ENCODE data around the gene GRM8.
"Not testable (repeated sequence)": the region's sequence is repeated elsewhere in the genome, so short reads cannot be mapped to it uniquely, and the experiment has no call there.

The GRM8 gene

DNA sequence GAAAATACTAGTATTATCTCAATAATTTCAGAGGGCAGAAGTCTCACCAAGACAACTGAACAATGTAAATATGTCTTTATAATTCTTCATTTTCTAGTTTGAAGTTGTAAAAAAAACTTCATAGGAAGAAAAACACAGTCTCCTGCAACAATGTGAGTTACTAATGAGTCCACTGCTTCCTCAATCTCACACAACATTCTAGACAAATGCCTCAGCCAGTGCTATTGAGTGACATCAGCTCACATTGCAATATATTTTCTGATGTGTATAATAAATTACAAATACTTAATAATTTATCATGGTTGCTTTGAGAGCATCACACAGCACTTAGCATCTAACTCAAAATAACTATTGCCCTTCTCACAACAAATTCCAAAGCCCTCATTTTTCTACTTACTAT, 321.2 kb downstream of the GRM8 start:
- in situ Hi-C loops (cut with MboI; ENCODE audit: low sequenced_read_pairs), result no loop called here

DNA sequence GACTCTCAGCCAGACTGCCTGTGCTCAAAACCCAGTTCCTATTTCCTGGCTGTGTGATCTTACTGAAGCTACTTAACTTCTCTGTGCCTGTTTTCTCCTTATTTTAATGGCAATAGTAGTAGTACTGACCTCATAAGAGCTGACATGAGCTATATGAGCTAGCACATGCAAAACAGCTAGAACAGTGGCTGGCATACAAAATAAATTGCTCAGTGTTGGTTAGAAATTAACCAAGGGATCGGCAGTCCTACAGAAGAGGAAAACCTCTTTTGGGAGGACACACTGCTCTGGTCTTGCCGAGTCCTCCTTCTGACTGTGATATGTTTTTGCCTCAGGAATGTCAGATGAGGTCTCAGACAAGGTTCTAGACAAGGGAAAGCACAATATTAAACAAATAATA, 322.6 kb downstream of the GRM8 start:
- in situ Hi-C loops (cut with MboI; ENCODE audit: low sequenced_read_pairs), result no loop called here

DNA sequence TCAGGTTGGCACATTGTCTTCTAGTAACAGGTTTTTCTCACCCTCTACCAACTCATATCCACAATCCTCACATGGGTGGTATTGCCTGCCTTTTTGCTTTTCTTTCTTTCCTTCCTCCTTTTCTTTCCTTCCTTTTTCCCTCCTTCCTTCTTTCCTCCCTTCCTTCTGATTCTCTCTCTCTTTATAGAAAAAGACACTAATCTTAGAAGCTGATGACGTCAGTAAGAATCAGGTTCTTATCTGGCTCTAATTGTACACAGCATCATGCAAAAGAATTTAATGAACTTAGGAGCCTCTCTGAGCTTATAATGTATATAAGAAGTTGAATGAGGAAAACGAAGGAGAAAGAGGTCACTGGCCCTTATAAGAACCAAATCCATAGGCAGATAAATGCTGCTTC, 328.3 kb downstream of the GRM8 start:
- in situ Hi-C loops (cut with MboI; ENCODE audit: low sequenced_read_pairs), result no loop called here

DNA sequence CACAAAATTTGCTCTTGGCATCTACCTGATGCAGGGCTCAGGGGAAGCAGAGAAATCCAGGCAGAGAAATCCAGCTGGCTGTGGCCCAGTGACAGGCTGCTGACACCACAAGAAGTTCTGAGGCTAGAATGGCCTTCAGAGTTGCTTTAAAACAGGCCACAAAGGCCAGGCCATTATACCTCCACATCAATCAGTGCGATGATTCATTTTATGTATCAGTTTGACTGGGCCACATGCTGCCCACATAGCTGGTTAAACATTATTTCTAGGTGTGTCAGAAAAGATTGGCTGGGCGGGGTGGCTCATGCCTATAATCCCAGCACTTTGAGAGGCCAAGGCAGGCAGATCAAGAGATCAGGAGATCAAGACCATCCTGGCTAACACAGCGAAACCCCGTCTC, 341.1 kb downstream of the GRM8 start:
- in situ Hi-C loops (cut with MboI; ENCODE audit: low sequenced_read_pairs), result not testable (repeated sequence)

DNA sequence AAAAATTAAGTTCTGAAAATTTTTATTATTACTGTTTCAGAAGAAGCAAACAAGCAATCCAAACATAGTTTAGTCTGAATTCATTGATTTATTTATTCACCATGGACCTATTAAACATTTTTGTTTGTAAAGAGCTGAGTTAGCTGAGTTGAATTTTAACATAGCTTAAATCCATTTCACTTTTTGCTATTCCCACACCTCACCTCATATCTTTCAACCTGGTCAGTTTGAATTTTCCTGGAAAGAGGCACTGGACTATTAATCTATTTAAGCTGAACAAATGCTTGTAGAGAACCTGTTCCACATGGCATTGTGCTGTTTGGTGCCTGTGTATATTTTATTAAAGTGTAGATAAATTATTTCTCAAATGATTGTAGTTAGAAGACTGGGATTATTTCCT, 344.2 kb downstream of the GRM8 start:
- in situ Hi-C loops (cut with MboI; ENCODE audit: low sequenced_read_pairs), result not testable (repeated sequence)

DNA sequence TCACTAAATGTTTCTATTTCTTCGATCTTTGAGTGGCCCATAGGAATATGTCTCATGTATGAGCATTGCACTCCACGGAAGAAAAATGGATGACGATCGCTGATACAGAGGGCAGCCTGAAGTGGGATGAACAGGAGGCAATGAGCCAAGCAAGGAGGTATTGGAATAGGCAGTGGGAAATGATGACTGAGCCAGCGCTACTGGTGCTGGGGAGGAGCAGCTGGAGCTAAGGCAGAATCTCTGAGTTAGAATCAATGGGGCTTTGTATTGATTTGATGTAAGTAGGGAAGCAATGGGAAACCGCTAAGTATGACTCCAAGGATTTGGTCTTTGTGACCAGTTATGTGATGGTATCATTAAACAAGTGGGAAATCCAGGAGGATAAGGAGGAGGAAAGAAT, 345.1 kb downstream of the GRM8 start:
- in situ Hi-C loops (cut with MboI; ENCODE audit: low sequenced_read_pairs), result not testable (repeated sequence)

DNA sequence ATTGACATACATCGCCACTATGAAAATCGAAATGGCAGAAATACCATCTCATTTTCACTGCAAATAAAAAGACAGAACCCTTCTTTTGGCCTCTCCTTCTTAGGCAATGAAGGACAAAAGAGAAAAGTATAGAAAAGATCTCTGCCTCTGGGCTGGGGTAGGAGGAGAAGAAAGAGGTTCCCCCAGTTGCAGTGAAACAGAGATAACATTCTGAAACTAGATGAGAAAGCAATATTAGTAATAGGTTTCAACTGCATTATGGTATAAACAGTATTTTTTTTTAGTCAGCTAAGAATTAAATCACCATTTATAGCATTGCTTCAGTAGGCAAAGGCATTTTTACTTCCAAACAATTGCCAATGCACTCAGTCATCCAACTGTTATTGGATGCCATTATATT, 347.5 kb downstream of the GRM8 start:
- in situ Hi-C loops (cut with MboI; ENCODE audit: low sequenced_read_pairs), result not testable (repeated sequence)

DNA sequence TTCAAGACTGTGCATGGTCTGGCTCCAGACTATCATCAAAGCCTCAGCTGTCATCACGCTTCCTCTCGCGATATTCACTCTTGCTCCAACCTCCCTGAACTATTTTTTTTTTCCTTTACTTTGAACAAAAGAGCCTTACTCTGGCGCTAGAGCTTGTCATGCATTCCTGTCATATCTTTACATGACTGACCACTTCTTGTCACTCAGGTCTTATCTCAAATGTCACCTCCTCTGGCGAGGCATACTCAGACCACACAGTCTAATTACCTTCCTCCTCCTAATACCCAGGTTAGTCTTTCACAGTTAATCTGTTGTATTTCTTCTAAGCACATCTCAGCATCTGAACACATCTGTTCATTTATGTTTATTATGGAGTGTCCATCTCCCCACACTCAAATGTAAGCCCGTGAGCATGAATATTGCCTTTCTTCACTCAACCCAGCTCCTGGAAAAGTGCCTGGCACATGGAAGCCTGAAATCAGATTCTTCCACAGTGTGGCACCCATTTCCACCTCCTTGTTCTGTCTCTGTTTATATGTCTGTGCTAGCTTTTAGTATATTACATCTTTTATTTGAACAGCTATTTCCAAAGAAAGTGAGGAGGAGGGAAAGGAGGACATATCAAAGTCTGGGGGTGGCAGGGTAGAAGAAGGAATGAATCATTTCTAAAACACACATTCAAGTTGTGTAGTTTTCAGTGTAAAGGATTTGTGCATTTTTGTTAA, 351.5 kb downstream of the GRM8 start:
- in situ Hi-C loops (cut with MboI; ENCODE audit: low sequenced_read_pairs), result not testable (repeated sequence)

DNA sequence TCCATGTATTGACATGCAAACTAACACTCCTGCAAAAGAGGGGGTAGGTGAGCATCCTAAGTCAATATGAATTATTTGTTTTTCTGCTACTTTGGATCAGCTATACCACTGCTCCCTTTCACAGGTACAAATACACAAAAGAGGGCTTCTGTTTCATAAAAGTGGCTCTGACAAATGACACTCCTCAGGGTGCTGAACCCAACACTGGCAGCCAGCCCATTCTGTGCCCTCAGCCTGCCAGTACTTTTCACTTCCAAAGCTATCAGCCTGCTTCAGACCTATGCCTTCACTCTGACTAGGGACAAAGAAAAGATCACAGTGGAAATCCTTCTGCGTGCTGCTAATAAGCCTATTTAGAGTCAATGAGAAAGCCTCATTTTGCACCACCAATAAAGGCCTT, 364.8 kb downstream of the GRM8 start:
- in situ Hi-C loops (cut with MboI; ENCODE audit: low sequenced_read_pairs), result not testable (repeated sequence)

DNA sequence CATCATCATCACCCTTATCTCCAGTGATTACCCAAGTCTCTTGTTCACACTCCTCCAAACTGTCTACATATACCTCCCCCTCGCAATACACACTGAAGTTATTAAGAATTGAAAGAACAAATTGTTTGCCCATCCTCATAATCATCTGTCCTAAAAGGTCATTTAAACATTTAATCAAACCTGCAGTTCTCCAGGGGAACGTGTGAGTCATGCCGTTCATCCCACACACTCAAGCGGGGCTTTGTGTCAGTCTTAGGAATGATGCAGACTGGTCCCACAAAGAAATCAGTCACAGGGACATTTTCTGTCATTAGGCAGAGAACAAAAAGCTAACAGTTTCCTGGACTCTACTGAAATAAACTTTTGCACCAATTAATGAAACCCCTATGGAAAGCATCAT, 365.2 kb downstream of the GRM8 start:
- in situ Hi-C loops (cut with MboI; ENCODE audit: low sequenced_read_pairs), result not testable (repeated sequence)

DNA sequence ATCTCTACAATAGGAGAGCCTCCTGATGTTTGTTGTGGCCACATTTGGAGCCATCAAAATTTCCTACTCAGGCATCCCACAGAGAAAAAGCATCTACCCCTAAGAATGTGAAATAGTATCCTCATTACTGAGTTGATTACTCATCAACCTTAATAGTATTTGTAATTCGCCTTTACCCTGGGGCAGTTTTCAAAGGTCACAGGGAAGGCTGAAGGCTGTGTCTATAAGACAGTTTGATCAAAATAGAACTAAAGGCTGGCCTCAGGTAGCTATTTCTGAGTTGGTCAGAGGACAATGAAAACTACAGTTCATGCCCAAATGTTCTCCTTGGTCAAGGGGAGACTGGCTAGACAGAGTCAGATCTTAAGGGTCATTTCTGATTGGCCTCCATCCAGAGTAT, 370.0 kb downstream of the GRM8 start:
- in situ Hi-C loops (cut with MboI; ENCODE audit: low sequenced_read_pairs), result not testable (repeated sequence)

DNA sequence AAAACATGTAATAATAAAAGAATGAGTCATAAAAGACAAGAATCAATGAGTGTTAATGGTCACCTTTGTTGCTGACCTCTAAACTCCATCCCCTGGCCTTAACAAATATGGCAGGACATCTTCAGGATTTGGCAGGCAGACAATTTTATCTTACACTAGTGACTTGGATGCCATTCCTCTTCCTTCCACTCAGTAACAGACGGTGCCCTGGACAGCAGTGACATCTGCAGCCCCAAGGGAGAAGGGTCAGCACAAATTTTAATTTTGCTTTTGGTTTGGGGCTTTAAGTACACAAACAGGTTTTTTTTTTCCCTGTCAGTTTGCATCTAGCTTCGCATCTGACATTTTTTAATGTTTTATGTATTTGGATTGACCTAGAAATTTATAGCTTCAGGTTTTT, 370.8 kb downstream of the GRM8 start:
- in situ Hi-C loops (cut with MboI; ENCODE audit: low sequenced_read_pairs), result not testable (repeated sequence)

DNA sequence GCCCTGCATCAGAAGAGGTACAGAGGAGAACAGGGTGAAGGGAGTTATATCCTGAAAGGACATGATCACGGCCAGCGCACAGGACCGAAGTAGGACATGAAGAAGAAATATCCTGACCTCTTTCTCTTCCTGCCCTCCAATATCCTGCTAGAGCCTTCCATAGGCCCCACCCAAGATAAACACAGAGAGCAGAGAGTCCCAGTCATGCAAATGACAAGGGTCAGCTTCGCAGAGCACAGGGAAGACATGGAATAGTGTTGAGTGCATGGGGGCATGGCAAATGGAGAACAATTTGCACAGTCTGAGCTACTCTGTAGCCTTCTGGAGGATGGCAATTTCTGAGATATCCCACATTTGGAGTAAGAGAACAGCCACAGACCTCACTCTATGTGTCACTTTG, 371.4 kb downstream of the GRM8 start:
- in situ Hi-C loops (cut with MboI; ENCODE audit: low sequenced_read_pairs), result no loop called here

DNA sequence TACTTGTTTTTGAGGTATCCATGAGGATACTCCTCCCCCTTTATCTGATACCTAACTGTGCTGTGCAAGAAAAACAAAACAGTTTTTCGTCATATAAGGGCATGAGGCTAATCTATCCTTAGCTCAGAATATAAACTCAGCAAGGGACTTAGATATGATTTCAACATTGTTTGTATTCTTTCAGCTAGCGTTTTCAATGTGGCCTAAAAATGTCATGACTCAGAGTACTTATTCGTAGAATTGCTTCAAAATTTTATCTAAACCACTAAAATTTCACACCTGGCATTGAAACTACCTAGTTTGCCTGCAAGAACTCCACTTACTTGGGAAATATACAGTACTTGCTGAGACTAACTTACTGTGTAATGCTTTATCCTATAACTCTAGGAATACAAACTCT, 376.2 kb downstream of the GRM8 start:
- in situ Hi-C loops (cut with MboI; ENCODE audit: low sequenced_read_pairs), result not testable (repeated sequence)

DNA sequence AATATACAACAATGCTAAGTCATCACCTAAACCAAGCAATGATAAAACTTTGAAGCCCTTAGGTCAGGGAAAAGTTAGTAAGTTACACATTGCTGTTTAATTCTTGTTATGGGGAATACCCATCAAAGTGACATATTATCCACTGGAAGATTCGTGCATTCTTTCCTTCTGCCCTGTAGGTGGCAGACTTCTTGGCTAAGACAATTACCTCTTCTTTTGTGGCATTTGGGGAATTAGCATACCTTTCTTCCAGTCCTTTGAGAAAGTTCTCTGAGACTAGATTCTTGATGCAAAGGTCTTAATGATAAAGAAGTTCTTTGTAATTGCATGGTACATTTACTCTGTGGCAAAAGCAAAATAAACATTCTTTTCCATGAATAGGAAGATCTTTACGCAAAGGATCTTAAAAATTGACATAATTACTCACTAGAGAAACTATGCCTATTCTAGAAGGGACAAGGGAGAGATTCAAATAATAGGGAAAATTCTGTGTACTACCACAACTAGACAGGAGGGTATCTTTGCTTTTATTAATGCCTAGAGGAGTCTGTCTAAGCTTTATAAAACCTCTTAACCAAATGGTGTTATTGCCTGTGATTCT, 395.9 kb downstream of the GRM8 start:
- in situ Hi-C loops (cut with MboI; ENCODE audit: low sequenced_read_pairs), result no loop called here

DNA sequence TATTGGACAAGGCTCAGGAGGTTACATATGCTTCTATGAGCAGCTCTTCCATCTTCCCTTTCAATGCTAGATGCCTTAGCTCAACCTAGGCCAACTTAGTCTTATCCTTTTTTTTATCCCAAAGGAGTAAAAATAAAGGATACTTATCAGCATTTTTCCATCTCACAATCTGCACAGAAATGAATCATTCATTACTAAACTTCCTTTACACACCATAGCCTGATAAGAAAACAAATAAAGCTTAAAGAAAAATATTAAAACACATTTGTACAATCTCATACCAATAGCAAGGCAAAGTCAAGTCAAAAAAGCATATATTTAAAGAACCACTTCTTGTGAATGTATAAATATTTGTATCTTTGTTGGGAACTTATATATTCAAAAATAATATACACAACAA, 407.4 kb downstream of the GRM8 start:
- in situ Hi-C loops (cut with MboI; ENCODE audit: low sequenced_read_pairs), result no loop called here

DNA sequence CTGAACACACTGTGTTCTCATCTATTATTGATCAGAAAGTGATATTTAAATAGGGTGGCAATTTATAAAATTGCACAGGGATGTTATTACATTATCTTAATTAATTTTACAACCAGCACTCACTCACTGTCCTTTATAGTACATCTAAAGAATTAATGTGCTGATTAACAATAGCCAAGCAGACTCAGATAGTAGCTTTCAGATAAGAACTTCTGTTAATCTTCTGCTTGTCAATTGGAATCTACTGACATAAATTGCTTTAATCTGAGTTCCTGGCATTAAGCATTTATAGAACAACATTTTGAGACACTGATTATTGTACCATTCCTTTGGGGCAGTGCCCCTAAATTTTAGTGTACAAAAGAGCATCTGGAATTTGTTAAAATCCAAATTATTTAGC, 408.9 kb downstream of the GRM8 start:
- in situ Hi-C loops (cut with MboI; ENCODE audit: low sequenced_read_pairs), result no loop called here

DNA sequence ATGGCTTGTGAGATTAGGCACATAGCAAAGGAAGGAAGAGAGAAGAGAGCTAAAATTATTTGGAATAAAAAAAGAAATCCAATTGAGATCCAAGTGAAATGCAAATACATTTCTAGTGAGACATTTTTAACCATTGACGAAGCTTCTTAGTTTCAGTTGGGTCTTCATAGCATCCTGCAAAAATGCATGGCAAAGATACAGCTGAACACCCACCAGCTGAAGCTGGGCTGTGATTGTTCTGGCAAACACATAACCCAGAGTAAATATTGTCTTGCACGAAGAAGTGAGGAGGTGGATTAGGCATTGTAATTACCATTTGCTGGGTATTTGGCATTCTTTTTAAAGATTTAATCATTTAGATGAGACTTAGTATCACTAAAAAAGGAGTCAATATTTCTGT, 409.4 kb downstream of the GRM8 start:
- in situ Hi-C loops (cut with MboI; ENCODE audit: low sequenced_read_pairs), result no loop called here

DNA sequence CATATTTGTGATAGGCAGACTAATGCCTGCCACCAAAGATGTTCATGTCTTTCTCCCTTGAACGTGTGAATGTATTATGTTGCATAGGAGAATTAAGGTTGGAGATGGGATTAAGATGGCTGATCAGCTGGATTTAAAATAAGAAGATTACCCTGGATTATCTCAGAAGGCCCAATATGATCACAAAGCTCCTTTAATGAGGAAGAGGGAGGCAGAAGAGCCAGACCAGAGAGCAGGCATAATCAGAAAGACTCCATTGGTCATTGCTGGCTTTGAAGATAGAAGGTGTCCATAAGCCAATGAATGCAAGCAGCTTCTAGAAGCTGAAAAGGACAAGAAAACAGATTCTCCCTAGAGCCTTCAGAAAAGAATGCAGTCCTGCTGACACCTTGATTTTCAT, 410.3 kb downstream of the GRM8 start:
- in situ Hi-C loops (cut with MboI; ENCODE audit: low sequenced_read_pairs), result no loop called here

DNA sequence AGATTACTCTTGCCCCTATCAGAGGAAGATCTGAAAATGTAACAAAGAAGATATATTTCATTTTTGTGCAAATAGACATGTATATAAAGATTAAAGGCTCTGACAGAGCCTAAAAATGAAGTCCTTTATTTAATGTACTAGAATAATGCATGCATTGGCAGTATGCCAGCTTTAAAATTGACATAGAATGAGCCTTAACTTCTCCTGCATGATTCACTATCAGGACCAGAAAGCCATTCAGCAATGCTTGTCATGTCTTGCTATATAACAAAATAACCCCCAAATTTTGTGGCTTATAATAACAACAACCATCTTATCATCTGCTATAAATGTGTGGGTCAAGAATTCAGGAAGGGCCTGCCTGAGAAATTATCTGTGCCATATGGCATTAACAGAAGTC, 411.9 kb downstream of the GRM8 start:
- in situ Hi-C loops (cut with MboI; ENCODE audit: low sequenced_read_pairs), result no loop called here

DNA sequence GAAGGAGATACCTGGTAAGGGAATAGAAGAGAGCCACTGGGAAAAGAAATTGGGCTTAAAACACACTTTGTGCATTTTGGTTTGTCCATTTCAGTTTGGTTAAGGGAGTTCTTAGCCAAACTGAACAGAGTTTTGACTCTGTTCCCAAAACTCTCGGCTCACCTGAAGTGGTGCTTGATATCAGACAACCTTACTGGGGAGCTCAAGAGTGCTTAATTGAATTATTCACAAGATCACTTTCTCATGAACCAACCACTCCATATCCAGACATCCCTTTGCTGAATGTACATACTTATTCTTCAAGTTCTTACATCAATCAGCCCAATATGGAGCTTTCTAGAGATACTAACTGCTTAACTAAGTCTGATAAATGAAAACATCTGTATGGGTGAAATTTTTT, 413.1 kb downstream of the GRM8 start:
- in situ Hi-C loops (cut with MboI; ENCODE audit: low sequenced_read_pairs), result no loop called here

DNA sequence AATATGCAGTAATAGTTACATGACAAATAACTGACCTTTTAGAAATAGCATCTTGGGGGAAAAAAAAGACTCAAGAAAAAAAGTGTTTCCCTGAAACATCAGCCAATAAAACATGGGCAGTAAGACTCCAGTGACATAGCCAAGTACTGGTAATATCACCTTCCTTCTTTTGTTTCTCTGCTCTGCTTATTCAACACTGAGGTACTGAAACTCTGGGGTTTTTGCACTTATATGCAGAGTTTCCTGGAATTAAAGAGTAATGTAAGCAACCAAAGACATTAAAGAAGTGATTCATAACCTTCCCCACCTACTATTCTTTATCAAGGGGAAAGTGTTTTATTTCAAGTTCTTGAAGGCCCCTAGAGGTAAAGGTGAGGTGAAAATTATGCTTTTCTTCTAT, 414.5 kb downstream of the GRM8 start:
- in situ Hi-C loops (cut with MboI; ENCODE audit: low sequenced_read_pairs), result no loop called here

DNA sequence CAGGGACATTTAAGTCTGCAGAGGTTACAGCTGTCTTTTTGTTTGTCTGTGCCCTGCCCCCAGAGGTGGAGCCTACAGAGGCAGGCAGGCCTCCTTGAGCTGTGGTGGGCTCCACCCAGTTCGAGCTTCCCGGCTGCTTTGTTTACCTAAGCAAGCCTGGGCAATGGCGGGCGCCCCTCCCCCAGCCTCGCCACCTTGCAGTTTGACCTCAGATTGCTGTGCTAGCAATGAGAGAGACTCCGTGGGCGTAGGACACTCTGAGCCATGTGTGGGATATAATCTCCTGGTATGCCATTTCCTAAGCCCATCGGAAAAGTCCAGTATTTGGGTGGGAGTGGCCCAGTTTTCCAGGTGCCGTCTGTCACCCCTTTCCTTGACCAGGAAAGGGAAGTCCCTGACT, 421.5 kb downstream of the GRM8 start:
- in situ Hi-C loops (cut with MboI; ENCODE audit: low sequenced_read_pairs), result not testable (repeated sequence)

Data from HL-60/S4 treated with retinoic acid at 250 ng/mL for 4 days and 3 days (cell line).